Skeletal muscle tissue (tissue), 4 donors: ENCODE results near the gene NEDD4L. TPM values are rescaled to one million over a fixed set of nuclear protein-coding genes. Genes with fewer than 3 reads are reported as not detected.
"Not testable (repeated sequence)": the region's sequence is repeated elsewhere in the genome, so short reads cannot be mapped to it uniquely, and the experiment has no call there.

Experiments used
- H3K27ac ChIP-seq: one replicate; pipeline ENCODE4 v1.7.0; 2013; ENCODE audit warnings: mild to moderate bottlenecking, low read depth, low read length, inconsistent platforms
- H3K27me3 ChIP-seq, 3 donors: one replicate each; pipeline ENCODE4 v1.7.0; 2013; ENCODE audit warnings: low read length in 3 of 3; ENCODE audit not compliant: control insufficient read depth in 3 of 3, insufficient read depth in 3 of 3
- H3K36me3 ChIP-seq, 3 donors: one replicate each; pipeline ENCODE4 v1.7.0; 2013; ENCODE audit warnings: low read length in 3 of 3; ENCODE audit not compliant: control insufficient read depth in 3 of 3, insufficient read depth in 3 of 3
- H3K4me1 ChIP-seq, 3 donors: one replicate each; pipeline ENCODE4 v1.7.0; 2013; ENCODE audit warnings: low read length in 3 of 3, mild to moderate bottlenecking in 3 of 3; ENCODE audit not compliant: control insufficient read depth in 3 of 3, insufficient read depth in 3 of 3
- H3K4me3 ChIP-seq, 3 donors: one replicate each; pipeline ENCODE4 v1.7.0; 2013; ENCODE audit warnings: low read length in 3 of 3
- H3K9ac ChIP-seq, 3 donors: one replicate each; pipeline ENCODE4 v1.7.0; 2013; ENCODE audit warnings: low read length in 3 of 3, mild to moderate bottlenecking in 3 of 3, moderate library complexity in 2 of 3, low read depth in 1 of 3
- H3K9me3 ChIP-seq, 3 donors: one replicate each; pipeline ENCODE4 v1.7.0; 2013; ENCODE audit warnings: low read length in 3 of 3; ENCODE audit not compliant: control insufficient read depth in 3 of 3
- total RNA-seq: library from RNA; depleted of rRNA; stranded (reverse); fragments of >200 nt; gene quantifications from one replicate; pipeline ENCODE4 v1.2.3, GENCODE V29; 2014
- donor health status: Osteomylitis.

The NEDD4L gene
- total RNA-seq, 1 donor from 2014 or later, result 34.4 TPM

- no peak overlapping the region for H3K9ac ChIP-seq
- no peak overlapping the region for H3K27ac ChIP-seq
- H3K4me1 ChIP-seq, result peaks cover 0 to 3% (median 0%) of the 10 kb centered on the region in 3 donors
- no peak overlapping the region for H3K4me3 ChIP-seq
- no peaks in the 10 kb centered on the region for H3K36me3 ChIP-seq
- H3K9me3 ChIP-seq, result no peaks in the 10 kb centered on the region
- no peaks in the 10 kb centered on the region for H3K27me3 ChIP-seq
Measured at GRCh38 chr18:58161659-58162058, 117.6 kb downstream of the NEDD4L start.

GRCh38 chr18:58162127-58162526 is 118.1 kb downstream of the NEDD4L start:
- Histone ChIP-seq H3K27me3 (no peaks in the 10 kb centered on the region), H3K9ac (no peak overlapping the region), H3K27ac (no peak overlapping the region), H3K36me3 (no peaks in the 10 kb centered on the region), H3K4me3 (no peak overlapping the region), H3K9me3 (no peaks in the 10 kb centered on the region), H3K4me1 (peaks cover 0 to 3% (median 0%) of the 10 kb centered on the region in 3 donors)

- H3K9ac ChIP-seq, result no peak overlapping the region
- H3K9me3 ChIP-seq, result no peaks in the 10 kb centered on the region
- H3K27ac ChIP-seq, result no peak overlapping the region
- H3K36me3 ChIP-seq, result no peaks in the 10 kb centered on the region
- H3K4me3 ChIP-seq, result no peak overlapping the region
- no peaks in the 10 kb centered on the region for H3K27me3 ChIP-seq
- peaks cover 0 to 3% (median 0%) of the 10 kb centered on the region in 3 donors for H3K4me1 ChIP-seq
Measured at GRCh38 chr18:58163004-58163590, 119.1 kb downstream of the NEDD4L start.

GRCh38 chr18:58166278-58166844 is 122.3 kb downstream of the NEDD4L start:
- H3K9ac ChIP-seq, result no peak overlapping the region
- H3K9me3 ChIP-seq, result no peaks in the 10 kb centered on the region
- no peaks in the 10 kb centered on the region for H3K4me1 ChIP-seq
- no peak overlapping the region for H3K27ac ChIP-seq
- no peaks in the 10 kb centered on the region for H3K36me3 ChIP-seq
- no peaks in the 10 kb centered on the region for H3K27me3 ChIP-seq
- H3K4me3 ChIP-seq, result no peak overlapping the region

GRCh38 chr18:58167073-58167472 is 123.0 kb downstream of the NEDD4L start:
- H3K9ac ChIP-seq, result no peak overlapping the region
- H3K4me3 ChIP-seq, result no peak overlapping the region
- no peaks in the 10 kb centered on the region for H3K4me1 ChIP-seq
- no peaks in the 10 kb centered on the region for H3K27me3 ChIP-seq
- no peaks in the 10 kb centered on the region for H3K9me3 ChIP-seq
- no peak overlapping the region for H3K27ac ChIP-seq
- no peaks in the 10 kb centered on the region for H3K36me3 ChIP-seq

GRCh38 chr18:58168221-58168620 is 124.2 kb downstream of the NEDD4L start:
- H3K9ac ChIP-seq, result no peak overlapping the region

GRCh38 chr18:58168993-58169392 is 125.0 kb downstream of the NEDD4L start:
- no peak overlapping the region for H3K9ac ChIP-seq
- no peak overlapping the region for H3K4me3 ChIP-seq
- no peaks in the 10 kb centered on the region for H3K27me3 ChIP-seq
- no peaks in the 10 kb centered on the region for H3K9me3 ChIP-seq
- no peaks in the 10 kb centered on the region for H3K36me3 ChIP-seq
- H3K4me1 ChIP-seq, result no peaks in the 10 kb centered on the region
- H3K27ac ChIP-seq, result no peak overlapping the region

More at GRCh38 chr18:58168221-58168620, 124.2 kb downstream of the NEDD4L start:
- Histone ChIP-seq H3K4me1 (no peaks in the 10 kb centered on the region), H3K27ac (no peak overlapping the region), H3K4me3 (no peak overlapping the region), H3K36me3 (no peaks in the 10 kb centered on the region), H3K27me3 (no peaks in the 10 kb centered on the region), H3K9me3 (no peaks in the 10 kb centered on the region)

GRCh38 chr18:58169472-58169871 is 125.4 kb downstream of the NEDD4L start:
- Histone ChIP-seq H3K27me3 (no peaks in the 10 kb centered on the region), H3K9ac (no peak overlapping the region), H3K4me3 (no peak overlapping the region), H3K9me3 (no peaks in the 10 kb centered on the region), H3K4me1 (no peaks in the 10 kb centered on the region), H3K27ac (no peak overlapping the region), H3K36me3 (no peaks in the 10 kb centered on the region)

- not testable (repeated sequence) for H3K4me3 ChIP-seq
Measured at GRCh38 chr18:58170036-58170435, 126.0 kb downstream of the NEDD4L start.

GRCh38 chr18:58172031-58172430 is 128.0 kb downstream of the NEDD4L start:
- Histone ChIP-seq H3K9ac (no peak overlapping the region), H3K9me3 (no peaks in the 10 kb centered on the region), H3K27ac (no peak overlapping the region), H3K27me3 (no peaks in the 10 kb centered on the region), H3K36me3 (no peaks in the 10 kb centered on the region), H3K4me3 (no peak overlapping the region), H3K4me1 (no peaks in the 10 kb centered on the region)

More at GRCh38 chr18:58170036-58170435, 126.0 kb downstream of the NEDD4L start:
- not testable (repeated sequence) for H3K9me3 ChIP-seq, H3K27ac ChIP-seq, H3K27me3 ChIP-seq, H3K36me3 ChIP-seq, H3K9ac ChIP-seq, H3K4me1 ChIP-seq
